ENCODE data around the gene FAM117B. TPM values are rescaled to one million over a fixed set of nuclear protein-coding genes. Genes with fewer than 3 reads are reported as not detected.

FAM117B gene
- total RNA-seq, 4 donors from 2014 or later: 9.6 to 16.1 (median 11.6) TPM

DNA sequence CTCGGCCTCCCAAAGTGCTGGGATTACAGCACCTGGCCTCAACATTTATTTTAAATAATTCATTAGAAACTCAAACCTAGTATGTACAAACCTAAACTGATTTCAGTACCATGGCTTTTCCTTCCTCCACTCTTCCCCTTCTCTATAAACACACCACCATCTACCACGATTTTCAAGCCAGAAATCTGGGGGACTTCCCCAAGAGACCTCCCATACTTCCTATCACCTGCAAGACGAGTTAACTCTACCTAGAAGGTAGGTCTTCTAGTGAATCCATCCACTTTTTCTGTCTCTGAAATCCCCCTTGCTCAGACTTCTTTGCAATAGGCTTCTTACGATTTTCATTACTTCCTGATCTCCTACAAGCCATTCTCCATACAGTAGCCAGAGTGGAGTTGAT, 7.7 kb upstream of the FAM117B start:
- TF ChIP-seq, protein P1, sequence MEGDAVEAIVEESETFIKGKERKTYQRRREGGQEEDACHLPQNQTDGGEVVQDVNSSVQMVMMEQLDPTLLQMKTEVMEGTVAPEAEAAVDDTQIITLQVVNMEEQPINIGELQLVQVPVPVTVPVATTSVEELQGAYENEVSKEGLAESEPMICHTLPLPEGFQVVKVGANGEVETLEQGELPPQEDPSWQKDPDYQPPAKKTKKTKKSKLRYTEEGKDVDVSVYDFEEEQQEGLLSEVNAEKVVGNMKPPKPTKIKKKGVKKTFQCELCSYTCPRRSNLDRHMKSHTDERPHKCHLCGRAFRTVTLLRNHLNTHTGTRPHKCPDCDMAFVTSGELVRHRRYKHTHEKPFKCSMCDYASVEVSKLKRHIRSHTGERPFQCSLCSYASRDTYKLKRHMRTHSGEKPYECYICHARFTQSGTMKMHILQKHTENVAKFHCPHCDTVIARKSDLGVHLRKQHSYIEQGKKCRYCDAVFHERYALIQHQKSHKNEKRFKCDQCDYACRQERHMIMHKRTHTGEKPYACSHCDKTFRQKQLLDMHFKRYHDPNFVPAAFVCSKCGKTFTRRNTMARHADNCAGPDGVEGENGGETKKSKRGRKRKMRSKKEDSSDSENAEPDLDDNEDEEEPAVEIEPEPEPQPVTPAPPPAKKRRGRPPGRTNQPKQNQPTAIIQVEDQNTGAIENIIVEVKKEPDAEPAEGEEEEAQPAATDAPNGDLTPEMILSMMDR (IDR thresholded peaks at IDR 0.05; ENCODE audit: low read depth): no peak

DNA sequence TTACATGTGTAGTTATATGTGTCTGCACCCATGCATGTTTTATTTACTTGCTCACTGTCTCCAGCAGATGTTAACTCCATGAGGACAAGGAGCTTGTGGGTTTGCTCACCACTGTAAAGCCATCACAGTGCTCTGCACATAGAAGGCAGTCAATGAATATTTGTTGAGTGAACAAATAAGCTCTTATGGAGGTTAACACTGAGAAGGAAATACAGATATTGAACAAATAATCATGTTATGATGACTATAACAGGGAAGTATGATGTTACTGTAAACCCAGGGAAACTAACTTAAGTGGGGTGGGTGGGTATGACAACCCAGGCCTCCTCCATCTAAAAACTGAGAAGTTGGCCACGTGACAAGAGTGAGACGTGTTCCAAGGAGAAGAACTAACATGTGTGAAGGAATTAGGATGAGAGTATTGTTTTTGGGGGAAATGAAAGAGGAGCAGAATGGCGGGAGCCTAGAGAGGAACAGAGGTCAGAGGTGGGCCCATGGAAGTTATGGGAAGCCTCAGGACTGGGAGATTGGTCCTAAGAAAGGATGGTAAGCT, 6.0 kb upstream of the FAM117B start:
- TF ChIP-seq, protein P1 (IDR thresholded peaks at IDR 0.05; ENCODE audit: low read depth): no peak

DNA sequence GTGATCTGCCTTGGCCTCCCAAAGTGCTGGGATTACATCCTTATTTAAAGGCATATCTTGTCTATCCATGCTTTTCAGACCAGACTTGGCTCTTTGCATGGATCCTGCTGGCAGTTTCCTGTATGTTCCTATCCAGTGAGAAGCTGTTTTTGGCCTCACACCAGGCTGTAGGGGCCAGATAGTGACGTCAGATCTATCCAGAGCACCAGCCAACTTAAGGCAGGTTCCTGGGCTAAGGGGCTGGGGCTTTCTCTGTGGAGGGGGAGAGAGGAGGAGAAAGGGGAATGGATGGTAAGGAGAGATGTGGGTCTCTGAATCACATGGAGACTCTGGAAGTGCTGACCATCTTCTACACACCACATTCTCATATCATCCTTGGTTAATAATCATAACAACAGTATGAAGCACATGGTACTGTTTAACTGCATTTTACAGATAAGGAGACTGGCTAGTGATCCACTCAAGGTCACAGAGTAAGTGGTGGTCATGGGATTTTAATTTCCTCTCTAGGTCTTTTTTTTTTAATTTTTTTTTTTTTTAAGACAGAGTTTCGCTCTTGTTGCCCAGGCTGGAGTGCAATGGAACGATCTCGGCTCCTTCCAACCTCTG, 2.0 kb upstream of the FAM117B start:
- TF ChIP-seq, protein P1 (IDR thresholded peaks at IDR 0.05; ENCODE audit: low read depth): no peak

DNA sequence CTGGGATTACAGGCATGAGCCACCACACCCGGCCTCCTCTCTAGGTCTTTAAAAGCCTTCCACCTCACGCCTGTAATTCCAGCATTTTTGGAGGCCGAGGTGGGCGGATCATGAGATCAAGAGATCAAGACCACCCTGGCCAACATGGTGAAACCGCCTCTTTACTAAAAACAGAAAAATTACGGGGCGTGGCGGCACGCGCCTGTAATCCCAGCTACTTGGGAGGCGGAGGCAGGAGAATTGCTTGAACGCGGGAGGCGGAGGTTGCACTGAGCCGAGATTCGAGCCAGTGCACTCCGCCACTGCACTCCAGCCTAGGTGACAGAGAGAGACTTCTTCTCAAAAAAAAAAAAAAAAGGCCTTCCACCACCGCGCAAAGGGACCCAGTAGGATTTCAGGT, 1.3 kb upstream of the FAM117B start:
- TF ChIP-seq, protein P1 (IDR thresholded peaks at IDR 0.05; ENCODE audit: low read depth): no peak

DNA sequence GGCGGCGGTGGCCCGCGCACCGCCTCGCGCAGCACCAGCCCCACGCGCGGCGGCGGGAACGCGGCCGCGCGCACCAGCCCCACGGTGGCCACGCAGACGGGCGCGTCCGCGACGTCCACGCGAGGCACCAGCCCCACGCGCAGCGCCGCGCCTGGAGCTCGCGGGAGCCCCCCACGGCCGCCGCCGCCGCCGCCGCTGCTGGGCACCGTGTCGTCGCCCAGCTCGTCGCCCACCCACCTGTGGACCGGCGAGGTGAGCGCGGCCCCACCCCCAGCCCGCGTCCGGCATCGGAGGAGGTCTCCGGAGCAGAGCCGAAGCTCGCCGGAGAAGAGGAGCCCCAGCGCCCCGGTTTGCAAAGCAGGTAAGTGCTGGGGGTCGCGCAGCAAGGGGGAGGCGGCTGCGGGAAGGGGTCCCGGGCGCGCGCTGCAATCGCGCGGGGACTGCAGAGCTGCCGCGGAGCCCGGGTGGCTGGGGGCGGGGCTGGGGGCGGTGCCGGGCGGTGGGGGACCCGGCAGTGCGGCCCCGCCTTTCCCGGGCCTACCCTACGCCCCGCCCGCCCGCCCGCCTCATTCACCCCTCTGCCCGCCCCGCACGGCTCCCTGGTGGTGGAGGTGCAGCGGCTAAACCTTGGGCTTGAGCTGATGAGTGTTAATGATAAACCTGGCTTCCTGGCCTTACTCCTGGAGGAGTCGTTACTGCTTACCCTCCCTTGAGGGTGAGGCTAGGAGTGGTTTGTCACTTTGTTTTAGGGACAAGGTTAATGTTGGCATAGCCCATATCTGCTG, 851 bp downstream of the FAM117B start:
- TF ChIP-seq, protein P1 (IDR thresholded peaks at IDR 0.05; ENCODE audit: low read depth): no peak

DNA sequence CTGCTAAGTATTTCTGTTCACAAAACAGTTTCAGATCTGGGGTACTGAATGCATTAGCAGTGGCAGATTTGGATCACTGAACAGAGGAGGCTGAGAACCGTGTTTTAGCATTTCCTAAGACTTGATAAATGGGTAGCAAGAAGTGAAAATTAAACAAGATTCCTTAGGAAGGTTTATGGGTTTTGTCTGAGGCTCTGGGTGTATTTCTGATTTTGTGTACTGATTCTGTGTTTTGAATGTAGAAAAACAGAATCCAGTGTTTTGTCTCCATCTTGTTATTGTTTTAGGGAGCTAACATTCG, 1.4 kb downstream of the FAM117B start:
- TF ChIP-seq, protein P1 (IDR thresholded peaks at IDR 0.05; ENCODE audit: low read depth): no peak

DNA sequence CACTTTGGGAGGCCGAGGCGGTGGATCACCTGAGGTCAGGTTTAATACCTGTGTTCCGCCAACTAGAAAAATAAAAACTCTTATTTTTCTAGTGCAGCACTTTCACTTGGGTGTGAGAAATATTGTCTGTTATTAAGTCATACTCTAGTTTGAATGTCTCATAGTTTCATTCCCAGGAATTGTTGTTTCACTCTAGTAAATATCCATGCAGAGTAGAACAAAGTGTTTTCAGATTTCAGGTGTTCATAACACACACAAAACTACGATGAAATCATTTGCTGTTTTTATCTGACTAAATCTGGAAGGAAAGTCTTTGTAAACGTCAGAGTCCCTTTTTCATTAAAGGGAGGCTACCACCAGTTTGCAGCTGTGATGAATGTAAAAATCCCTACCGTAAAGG, 4.0 kb downstream of the FAM117B start:
- TF ChIP-seq, protein P1 (IDR thresholded peaks at IDR 0.05; ENCODE audit: low read depth): no peak
